Stimulated activated CD4-positive, alpha-beta T cell treated with anti-CD3 and anti-CD28 coated beads, Interleukin-4, amount 100 ng/mL, for 48 hours (primary cell): ENCODE results near the gene AURKAIP1.
"Not testable (repeated sequence)": the region's sequence is repeated elsewhere in the genome, so short reads cannot be mapped to it uniquely, and the experiment has no call there.

Experiments
- DNase-seq, 2 donors: peaks; one replicate each; pipeline ENCODE4 v3.0.0-alpha.2; 2020; ENCODE audit warnings: low read depth in 2 of 2

Gene AURKAIP1

GRCh38 chr1:1374929-1375662, at the start of gene AURKAIP1:
Gene AURKAIP1, minus strand, starts transcription at chr1:1375207. Its CDS starts 451 bp downstream, at chr1:1374756.
- peak; percentile 86 to 97 for DNase-seq

GRCh38 chr1:1424707-1425106, 49.7 kb upstream of the AURKAIP1 start:
- DNase-seq = no peak

DNA sequence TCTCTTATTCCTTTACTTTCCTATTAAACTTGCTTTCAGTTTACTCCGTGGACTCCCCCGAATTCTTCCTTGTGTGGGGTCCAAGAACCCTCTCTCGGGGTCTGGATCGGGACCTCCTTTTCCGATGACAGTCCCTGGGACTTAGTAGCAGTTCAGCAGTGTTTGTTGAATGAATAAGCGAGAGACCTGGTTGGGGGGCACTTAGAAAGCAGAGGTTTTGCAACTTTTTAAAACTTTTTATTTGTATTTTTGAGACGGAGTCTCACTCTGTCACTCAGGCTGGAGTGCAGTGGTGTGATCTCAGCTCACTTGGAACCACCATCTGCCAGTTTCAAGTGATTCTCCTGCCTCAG, 48.2 kb upstream of the AURKAIP1 start:
- no peak for DNase-seq

GRCh38 chr1:1422465-1423244, 47.6 kb upstream of the AURKAIP1 start:
- DNase-seq = no peak

GRCh38 chr1:1421907-1422464, 47.0 kb upstream of the AURKAIP1 start:
- no peak for DNase-seq

DNA sequence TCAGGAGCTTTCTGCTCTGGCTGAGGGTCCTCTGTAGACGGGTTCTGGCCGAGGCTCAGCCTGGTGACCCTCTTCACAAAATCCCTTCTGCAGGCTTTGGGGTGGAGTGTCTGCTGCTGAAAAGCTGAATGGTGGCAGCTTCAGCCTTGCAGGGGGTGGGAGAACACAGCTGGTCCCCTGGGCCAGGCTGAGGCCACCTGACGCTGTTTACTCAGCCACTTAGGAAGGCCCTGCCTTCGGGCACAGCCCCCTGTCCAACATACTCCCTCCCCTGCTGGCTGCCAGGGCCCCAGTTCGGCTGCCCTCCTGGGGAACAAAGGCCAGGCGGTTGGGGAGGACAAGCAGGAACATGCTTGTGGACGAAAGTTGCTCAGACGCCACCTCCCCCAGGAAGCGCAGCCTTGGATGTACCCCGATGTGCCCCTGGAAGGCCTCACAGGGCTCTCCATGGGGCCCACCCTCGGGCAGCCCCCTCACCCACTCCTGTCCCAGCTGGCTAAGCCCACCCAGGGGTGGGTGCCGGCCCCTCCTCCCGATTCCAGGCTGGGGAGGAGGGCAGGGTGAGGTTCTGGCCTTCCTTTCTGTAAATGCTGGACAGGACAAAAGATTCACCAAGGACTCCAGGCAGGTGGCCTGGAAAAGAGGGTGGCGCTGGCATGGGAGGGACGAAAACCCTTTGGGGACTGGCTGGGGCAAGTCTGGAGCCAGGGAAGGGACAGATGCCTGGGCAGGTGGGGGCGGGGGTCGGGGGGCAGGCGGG, 46.3 kb upstream of the AURKAIP1 start, which contains the start of gene ANKRD65:
Gene ANKRD65 (minus strand): TSS at position 130 of the 760 bp plus-strand sequence. CDS start 271 bp downstream, outside the sequence.
- no peak for DNase-seq

DNA sequence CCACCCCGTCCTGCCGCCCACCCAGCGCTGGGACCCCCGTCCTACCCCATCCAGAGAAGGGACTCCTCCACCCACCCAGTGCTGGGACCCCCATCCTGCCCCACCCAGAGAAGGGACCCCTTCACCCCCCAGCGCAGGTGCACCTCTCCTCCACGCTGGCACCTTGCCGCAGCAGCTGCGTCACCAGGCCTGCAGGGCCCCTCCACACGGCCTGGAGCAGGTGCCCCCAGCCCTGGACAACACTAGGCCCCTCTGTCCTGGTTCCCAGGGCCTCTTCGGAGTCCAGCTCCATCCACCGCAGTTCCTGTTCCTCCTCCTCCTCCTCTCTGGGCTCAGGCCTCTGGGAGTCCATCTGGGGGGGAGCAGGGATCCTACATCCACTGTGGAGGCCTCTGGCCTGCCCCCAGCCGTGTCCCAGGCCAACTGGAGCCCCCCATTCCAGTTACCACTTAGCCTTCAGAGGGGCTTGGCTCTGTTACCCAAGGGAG, 45.7 kb upstream of the AURKAIP1 start:
- DNase-seq = no peak

DNA sequence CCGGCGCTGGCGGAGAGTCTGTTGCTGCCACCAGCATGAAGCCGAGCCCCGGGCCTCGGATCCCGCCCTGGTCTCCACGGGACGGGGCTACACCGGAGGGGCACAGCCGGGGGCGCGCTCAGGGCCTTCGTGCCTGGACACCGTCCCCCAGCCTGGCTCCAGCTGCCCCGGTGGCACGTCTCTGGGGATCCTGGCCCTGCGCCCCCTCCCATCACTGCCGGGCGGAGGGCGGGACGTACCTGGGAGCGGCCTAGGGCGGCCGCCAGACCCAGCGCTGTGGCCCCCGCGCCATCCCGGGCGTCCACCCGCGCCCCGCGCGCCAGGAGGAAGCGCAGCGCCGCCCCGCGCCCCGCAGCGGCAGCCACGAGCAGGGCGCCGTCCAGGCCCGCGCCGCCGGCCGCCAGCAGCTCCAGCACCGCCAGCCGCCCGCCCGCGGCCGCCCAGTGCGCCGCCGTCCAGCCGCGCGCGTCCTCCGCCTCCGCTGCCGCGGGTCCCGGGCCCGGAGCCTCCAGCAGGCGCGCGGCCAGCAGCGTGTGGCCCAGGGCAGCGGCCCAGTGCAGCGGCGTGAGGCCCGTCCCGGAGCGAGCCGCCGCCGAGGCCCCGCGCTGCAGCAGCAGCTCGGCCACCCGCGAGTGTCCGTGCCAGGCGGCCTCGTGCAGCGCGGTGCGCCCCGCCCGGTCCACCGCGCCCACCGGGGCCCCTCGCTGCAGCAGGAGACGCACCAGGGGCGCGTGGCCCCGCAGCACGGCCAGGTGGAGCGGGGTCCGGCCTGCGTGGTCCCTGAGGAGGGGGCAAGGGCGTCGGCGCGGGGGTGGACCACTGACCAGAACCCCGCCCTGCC, 45.0 kb upstream of the AURKAIP1 start:
- DNase-seq = no peak

GRCh38 chr1:1419363-1419812, 44.4 kb upstream of the AURKAIP1 start:
- DNase-seq = no peak

DNA sequence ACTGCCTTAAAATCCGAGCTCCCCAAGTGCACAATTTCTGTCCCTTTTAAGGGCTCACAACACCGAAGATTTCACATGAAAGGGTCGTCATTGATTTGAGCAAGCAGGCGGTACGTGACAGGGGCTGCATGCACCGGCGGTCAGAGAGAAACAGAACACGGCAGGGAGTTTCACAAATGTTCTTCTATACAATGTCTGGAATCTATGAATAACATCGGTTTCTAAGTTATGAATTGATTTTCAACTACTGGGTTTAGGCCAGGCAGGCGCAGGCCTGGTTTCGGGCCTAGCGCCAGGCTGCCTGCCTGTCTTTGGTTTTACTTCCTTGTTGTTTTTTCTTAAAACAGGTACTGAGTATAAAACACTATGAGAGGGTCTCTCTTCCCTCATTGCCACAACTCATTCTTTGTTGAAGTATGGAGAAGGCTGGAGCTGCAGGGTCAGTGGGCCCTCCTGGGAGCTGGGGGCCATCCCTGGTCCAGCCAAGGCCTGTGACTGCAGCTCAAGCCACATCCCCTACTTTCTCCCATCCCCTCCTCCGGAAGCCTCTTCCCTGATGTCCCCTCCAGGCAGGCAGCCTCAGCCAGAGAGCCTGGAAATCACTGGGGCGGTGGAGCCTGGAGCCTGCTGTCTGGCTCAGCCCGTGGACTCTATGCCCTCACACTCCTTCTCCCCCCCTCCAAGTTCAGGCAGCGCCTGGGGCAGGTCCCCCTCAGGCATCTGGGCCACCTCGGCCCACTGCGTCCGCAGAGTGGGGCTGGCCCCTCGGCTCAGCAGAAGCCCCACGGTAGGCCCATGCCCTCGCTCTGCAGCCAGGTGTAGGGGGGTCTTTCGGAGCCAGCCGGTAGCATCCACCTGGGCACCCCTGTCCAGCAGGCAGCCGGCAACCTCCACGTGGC, 43.7 kb upstream of the AURKAIP1 start:
- DNase-seq = no peak

- DNase-seq = not testable (repeated sequence)
Measured at GRCh38 chr1:1417825-1418463, 42.9 kb upstream of the AURKAIP1 start.

DNA sequence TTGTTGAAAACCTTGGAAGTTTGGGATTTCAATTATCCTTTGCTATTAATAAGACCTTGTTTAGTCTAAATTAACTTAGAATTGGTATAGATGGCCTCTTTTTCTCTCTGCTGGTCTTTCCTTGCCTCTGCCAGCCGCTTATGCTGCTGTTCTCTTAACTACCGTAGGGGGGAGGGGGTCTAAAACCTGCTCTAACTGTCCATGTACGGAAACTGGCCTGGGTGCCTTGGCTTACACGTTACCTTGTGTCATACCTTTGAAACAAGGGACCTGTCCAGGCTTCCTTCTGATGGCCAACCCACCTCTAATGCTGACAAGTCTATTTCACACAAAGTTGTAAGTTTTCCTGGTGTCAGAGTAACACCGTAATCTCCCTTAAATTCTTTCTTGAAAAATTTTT, 42.4 kb upstream of the AURKAIP1 start:
- not testable (repeated sequence) for DNase-seq

DNA sequence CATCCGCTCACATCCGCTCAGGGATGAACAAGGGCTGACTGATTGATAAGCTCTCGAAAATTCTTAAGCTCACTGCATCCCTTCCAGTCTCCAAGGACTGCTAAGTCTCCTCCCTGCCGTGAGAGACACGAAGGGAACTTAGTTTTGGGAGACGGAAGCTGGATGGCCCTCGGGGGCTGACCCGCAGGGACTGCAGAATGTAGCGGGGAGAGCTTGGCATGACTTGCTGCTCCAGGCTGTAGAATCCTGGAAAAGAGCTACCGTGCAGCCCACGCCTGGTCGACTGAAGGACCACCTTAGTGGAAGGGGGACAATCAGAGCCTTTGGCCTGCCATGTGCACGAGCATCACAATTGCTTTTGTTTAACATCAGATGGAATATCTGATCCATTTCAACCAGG, 40.7 kb upstream of the AURKAIP1 start:
- DNase-seq = no peak

DNA sequence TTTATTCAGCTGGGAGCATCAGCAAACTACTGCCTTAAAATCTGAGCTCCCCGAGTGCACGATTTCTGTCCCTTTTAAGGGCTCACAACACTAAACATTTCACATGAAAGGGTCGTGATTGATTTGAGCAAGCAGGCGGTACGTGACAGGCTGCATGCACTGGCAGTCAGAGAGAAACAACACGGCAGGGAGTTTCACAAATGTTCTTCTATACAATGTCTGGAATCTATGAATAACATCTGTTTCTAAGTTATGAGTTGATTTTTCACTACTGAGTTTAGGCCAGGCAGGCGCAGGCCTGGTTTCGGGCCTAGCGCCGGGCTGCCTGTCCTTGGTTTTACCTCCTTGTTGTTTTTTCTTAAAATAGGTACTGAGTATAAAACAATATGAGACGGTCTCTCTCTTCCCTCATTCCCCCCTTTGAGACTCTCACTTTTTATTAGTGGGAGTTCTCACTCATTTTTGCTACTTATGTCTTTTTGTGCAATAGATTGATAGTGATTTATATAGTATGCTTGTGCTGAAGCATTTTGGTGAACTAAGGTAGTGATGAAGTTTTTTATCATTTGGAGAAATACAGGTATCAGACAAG, 37.4 kb upstream of the AURKAIP1 start:
- not testable (repeated sequence) for DNase-seq

- no peak for DNase-seq
Measured at GRCh38 chr1:1411626-1412025, 36.6 kb upstream of the AURKAIP1 start.

- DNase-seq = not testable (repeated sequence)
Measured at GRCh38 chr1:1410238-1410637, 35.2 kb upstream of the AURKAIP1 start.

DNA sequence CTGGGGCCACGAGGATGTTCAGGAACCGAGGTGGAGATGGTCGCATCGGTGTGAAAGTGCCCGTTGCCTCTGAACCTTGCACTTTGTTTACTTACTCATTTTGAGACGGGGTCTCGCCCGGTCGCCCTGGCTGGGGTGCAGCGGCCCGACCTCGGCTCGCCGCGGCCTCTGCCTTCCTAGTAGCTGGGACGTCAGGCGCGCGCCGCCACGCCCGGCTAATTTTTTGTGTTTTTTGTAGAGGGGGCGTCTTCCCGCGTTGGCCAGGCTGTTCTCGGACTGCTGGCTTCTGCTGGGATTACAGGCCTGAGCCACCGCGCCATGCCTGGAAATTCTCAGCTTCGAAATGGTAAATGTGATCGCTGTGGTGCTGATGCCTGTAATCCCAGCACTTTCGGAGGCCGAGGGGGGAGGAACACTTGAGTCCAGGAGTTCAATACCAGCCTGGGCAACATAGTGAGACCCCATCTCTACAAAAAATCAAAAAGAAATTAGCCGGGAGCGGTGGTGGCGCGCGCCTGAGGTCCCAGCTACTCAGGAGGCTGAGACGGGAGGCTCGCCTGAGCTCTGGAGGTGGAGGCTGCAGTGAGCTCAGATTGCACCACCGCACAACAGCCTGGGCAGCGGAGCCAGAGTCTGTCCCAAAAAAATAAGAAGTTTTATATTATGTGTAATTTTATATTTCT, 32.8 kb upstream of the AURKAIP1 start:
- no peak for DNase-seq
